Muscle of arm (tissue), 12 donors: ENCODE results near the gene ARID5B. TPM values are rescaled to one million over a fixed set of nuclear protein-coding genes. Genes with fewer than 3 reads are reported as not detected.
"Not testable (repeated sequence)": the region's sequence is repeated elsewhere in the genome, so short reads cannot be mapped to it uniquely, and the experiment has no call there.

Experiments used
- DNase-seq: peaks from one replicate; pipeline ENCODE4 v3.0.0-alpha.2; 2013
- polyA plus RNA-seq, 12 donors: library from polyadenylated mRNA; unstranded; fragments of 120-200 nt; gene quantifications; one replicate each; pipeline ENCODE4 v1.2.1, GENCODE V29; 2013; ENCODE audit not compliant: insufficient read length in 12 of 12

Gene ARID5B
- polyA plus RNA-seq, 12 donors: 13.2 to 48.9 (median 20.3) TPM; not detected in 1

GRCh38 chr10:61963669-61964058 lies 62.2 kb downstream of the ARID5B start:
- no peak for DNase-seq

GRCh38 chr10:61964059-61964709 lies 62.7 kb downstream of the ARID5B start:
- DNase-seq: no peak

- DNase-seq: no peak
Observed at GRCh38 chr10:61964949-61965702, 63.6 kb downstream of the ARID5B start.

- no peak for DNase-seq
Observed at GRCh38 chr10:61965703-61966395, 64.3 kb downstream of the ARID5B start.

DNA sequence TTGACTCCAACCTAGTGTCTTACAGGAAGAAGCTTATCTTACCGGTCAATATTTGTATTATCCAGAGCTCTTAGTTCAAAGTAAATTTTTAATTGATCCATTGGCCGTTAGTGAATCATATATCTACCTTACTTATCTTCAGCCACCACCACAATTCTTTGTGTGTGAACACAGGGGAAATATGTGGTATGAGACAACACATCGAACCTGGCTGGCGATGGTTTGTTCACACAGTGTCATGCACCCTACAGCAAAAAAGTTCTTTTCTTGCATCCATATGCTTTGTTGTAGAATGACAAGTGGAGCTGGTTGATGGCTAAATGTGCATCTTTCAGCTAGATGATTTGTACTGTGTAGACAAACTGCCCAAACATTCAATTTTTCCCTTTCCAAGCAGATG lies 65.8 kb downstream of the ARID5B start:
- DNase-seq: no peak

- peak; percentile 76 for DNase-seq
Observed at GRCh38 chr10:61970182-61971002, 68.9 kb downstream of the ARID5B start.

DNA sequence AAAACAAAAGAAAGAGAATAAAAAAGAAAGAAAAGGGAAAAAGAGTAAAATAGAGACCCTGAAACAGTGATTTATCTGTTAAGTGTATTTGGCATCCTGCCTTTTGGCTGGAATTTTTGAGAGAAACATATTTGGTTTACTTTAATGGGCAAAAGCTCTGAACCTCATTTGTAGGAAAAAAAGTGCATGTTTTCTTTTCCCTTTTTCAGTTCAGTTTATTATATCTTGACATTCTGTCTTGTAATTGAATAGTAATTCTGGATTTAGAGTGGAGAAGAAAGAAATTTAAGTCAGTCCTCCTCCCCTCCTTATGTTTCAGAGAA lies 69.5 kb downstream of the ARID5B start:
- peak; percentile 51 for DNase-seq

DNA sequence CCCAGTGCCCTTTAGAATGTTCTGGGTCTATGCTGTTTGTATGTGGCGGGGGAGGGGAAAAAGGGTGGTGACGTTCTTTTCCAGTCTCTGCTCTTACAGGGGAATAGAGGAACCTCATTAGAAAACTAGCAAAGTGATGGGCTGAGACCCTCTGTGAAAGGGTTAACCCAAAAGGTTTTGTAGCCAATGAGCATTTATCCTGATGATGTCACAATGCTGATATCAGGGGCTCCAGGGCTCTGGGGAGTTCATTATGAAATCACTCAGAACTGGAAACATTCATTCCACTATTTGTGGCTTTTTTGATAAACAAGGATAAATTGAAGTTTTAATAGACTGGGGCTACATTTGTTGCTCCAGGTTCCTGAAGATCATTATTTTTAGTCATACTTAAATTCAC lies 71.7 kb downstream of the ARID5B start:
- DNase-seq: no peak

- DNase-seq: peak; percentile 66
Observed at GRCh38 chr10:61973906-61974305, 72.4 kb downstream of the ARID5B start.

DNA sequence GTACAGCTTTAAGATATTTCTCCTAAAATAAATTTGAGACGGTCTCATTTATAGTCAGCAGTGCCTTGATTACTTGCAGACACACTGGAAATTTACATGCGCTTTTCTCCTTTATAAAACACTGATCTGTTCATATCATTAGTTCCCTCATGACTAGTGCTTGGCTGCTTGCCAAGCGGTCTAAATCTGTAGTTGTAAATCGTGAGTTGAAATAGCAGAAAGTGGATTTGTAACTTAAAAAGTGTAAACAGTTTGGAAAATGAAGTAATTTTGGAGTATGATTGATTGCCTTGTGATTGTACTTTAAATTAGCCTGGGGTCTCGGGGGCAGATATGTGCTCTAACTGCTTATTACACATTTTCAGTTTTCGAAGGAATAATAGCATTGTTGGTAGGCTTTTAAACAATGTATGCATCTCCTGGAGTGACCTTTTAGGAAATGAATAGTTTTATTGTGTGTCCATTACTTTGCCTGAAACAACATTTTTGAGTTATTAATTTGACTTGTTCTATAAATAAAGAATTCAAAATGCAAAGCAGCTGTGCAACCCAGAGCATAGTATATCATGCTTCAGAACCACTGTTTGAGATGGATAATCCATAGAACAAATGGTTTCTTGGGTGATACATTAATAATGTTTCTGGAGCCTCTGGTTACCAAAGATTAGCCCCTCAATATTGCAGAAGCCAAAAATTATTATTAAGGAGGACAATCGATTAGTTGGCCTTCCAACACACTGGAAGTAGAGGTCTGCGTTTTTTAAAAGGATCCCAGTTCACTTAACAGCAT lies 73.3 kb downstream of the ARID5B start:
- DNase-seq: peak; percentile 94

DNA sequence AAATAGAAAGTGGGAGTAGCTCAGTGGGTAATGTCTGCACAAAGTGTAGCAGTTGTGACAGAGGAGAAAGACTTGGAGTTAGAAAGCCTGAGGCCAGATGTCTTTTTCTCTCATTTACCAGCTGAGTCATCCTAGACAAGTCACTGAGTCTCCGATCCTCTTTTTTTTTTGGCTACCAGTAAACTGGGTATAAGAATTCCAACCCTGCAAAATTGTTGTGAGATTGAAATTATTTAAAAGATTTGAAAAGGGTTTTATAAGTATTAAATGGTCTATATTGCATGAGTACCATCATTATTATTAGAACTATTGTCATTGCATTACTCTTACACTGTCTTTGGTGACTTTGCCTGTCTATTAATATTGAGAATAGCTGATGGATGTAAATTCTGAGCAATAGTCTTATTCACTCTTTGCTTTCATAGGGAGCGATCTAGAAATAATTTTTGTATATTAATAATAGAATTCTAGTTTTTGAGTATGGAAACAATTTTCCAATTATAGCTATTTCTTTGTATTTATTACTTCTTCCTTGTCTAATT lies 74.0 kb downstream of the ARID5B start:
- DNase-seq: no peak

GRCh38 chr10:61976951-61977721 lies 75.6 kb downstream of the ARID5B start:
- DNase-seq: not testable (repeated sequence)

DNA sequence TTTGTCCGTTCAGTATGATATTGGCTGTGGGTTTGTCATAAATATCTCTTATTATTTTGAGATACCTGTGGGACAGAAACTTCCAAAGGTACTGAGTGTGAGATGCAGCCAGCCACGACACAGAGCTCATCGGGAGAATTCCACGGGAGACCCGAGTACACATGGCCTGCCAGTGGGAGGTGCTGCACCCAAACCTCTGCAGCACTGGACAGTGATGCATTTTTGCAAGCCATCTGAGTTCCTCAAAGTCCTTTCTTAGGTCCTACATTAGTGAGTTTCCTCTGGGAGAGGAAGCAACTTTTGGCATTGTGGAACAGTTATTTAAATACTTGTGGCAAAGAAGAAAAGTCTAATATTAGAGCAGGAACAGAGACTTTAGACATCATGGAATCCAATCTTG lies 77.5 kb downstream of the ARID5B start:
- no peak for DNase-seq

- DNase-seq: no peak
Observed at GRCh38 chr10:61981460-61981859, 80.0 kb downstream of the ARID5B start.

DNA sequence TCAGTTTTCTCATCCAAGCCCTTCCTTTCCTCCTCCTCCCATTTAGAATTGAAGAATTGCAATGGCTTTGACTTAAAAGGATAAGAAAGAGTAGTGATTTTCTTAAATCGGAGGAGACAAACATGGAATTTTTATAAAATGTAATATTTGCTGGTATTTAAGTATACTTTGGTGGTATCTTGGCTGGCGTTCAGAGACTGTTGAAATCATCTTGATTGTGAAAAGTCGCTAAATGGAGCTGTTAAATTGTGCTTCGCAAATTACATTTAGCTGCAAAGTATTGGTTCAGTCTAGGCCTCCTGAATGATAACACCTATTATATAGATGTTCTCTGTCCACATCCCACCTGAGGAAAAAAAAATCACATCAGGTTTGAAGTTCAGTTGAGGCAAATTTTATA lies 81.8 kb downstream of the ARID5B start:
- DNase-seq: no peak

DNA sequence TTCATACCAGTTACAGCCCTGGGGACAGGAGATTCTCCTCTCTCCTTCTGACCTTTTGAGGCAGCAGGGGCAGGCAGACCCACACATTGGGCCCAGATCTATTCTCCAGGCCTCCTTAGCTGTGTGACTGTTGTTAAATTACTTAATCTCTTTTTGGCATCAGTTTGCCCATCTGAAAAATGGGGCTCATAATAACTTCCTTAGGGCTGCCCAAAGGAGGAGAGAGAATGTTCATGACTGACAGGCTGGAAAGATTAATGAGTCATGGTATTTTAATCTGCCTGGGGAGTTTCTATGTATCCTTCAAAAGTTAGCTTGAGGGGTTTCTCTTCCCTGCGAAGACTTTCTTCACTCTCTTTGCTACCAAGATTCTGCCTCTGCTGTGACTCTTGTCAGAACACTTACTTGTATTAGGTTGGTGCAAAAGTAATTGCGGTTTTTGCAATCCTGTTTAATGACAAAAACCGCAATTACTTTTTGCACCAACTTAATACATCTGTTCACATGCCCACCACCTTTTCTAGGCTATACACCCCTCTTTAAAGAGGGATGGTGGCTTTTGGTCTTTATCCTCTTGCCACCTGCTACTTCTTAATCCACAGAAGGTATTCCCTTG lies 83.4 kb downstream of the ARID5B start:
- DNase-seq: no peak

GRCh38 chr10:61985715-61986114 lies 84.2 kb downstream of the ARID5B start:
- no peak for DNase-seq

- no peak for DNase-seq
Observed at GRCh38 chr10:61986382-61986781, 84.9 kb downstream of the ARID5B start.

GRCh38 chr10:61986788-61987492 lies 85.4 kb downstream of the ARID5B start:
- no peak for DNase-seq
